Stimulated activated naive B cell treated with anti-CD40 and anti-IgM and Interleukin-4, amounts not matched to agents 10 μg/mL and 1 μg/mL and 100 μg/mL, for 72 hours (primary cell): ENCODE results near the gene GFI1.

ENCODE experiments used
- ATAC-seq, 2 donors: fragments of 150-1000 bp; cut with Tn5 transposase; replicated peaks; 2 replicates each; pipeline ENCODE4 v1.10.0; 2021; ENCODE audit warnings: moderate library complexity in 1 of 2
- DNase-seq: peaks from one replicate; pipeline ENCODE4 v3.0.0; 2021
- H3K27ac Mint-ChIP-seq: one replicate; pipeline ENCODE4 v1.8.0; 2022; ENCODE audit warnings: mild to moderate bottlenecking, mixed read lengths
- H3K27me3 Mint-ChIP-seq, 2 donors: one replicate each; pipeline ENCODE4 v1.8.0; 2022; ENCODE audit warnings: mixed read lengths in 2 of 2
- H3K36me3 Mint-ChIP-seq, 2 donors: one replicate each; pipeline ENCODE4 v1.8.0; 2022; ENCODE audit warnings: mixed read lengths in 2 of 2, mild to moderate bottlenecking in 1 of 2
- H3K4me1 Mint-ChIP-seq, 2 donors: one replicate each; pipeline ENCODE4 v1.8.0; 2022; ENCODE audit warnings: mixed read lengths in 2 of 2, mild to moderate bottlenecking in 1 of 2
- H3K4me3 Mint-ChIP-seq, 2 donors: one replicate each; pipeline ENCODE4 v1.8.0; 2022; ENCODE audit warnings: mild to moderate bottlenecking in 2 of 2, mixed read lengths in 2 of 2, moderate library complexity in 1 of 2
- H3K9me3 Mint-ChIP-seq, 2 donors: one replicate each; pipeline ENCODE4 v1.8.0; 2022; ENCODE audit warnings: mixed read lengths in 2 of 2, mild to moderate bottlenecking in 1 of 2

The GFI1 gene

GRCh38 chr1:92503043-92503925 is 16.6 kb upstream of the GFI1 start:
- Mint-ChIP-seq H3K27me3 (no peaks in the 10 kb centered on the region), H3K4me1 (peaks cover 20 to 37% of the 10 kb centered on the region in 2 donors), H3K4me3 (no peak overlapping the region), H3K9me3 (peaks cover 0 to 2% of the 10 kb centered on the region in 2 donors), H3K27ac (peak overlapping the region; percentile 42), H3K36me3 (peaks cover 0 to 2% of the 10 kb centered on the region in 2 donors)
- ATAC-seq (peak; percentile 69 to 73), DNase-seq (no peak)

GRCh38 chr1:92502247-92502646 is 15.5 kb upstream of the GFI1 start:
- peaks cover 0 to 2% of the 10 kb centered on the region in 2 donors for H3K36me3 Mint-ChIP-seq
- H3K27ac Mint-ChIP-seq = no peak overlapping the region
- ATAC-seq = peak; percentile 31 to 51

DNA sequence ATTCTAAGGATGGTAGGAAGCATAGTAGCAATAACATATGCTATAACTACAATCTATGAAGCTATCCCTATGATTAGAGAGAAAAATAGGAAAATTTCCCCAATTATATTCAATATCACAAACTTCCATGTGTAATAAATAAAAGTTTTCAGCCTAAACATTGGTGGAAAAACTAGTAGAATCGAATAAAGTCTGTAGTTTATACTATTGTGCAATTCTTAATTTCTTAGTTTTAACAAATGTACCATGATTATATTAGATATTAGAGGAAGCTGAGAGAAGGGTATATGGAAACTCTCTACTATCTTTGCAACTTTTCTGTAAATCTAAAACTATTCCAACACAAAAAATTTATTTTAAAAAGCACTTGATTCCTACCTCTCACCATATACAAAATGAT is 13.8 kb upstream of the GFI1 start:
- H3K4me3 Mint-ChIP-seq = no peak overlapping the region
- H3K9me3 Mint-ChIP-seq = no peaks in the 10 kb centered on the region
- no peaks in the 10 kb centered on the region for H3K36me3 Mint-ChIP-seq

More at GRCh38 chr1:92502247-92502646, 15.5 kb upstream of the GFI1 start:
- Mint-ChIP-seq H3K9me3 (peaks cover 0 to 2% of the 10 kb centered on the region in 2 donors), H3K27me3 (no peaks in the 10 kb centered on the region), H3K4me3 (no peak overlapping the region), H3K4me1 (peaks cover 20 to 37% of the 10 kb centered on the region in 2 donors)
- DNase-seq = no peak

DNA sequence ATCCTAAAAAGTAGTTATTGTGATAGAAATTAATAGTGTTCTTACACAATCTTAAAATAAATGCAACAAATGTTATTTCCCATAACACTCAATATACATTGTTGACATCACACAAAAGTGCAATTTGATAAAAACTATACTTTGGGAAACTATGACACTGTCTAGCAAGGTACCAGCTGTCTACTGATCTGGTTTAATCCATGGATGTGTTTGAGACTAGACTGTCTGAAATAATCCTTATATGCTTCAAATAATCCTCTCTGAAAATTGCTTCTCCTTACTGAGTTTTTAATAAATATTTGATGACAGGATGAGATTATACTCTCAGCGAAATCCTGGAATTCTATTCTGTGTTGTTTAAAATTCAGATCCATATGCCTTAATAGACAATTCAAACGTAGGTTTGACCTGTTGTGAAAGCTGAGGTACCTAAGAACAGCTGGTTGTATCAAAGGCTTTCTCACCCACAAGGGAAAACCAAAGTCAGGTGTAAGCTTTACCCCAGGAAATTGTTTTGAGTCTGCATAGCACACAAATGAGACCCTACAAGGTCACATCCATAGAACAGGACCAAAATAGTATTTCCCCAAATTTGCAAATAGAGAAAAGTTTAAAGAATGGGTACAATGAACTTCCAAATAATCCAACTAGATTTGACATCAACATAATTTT is 8.8 kb upstream of the GFI1 start:
- Mint-ChIP-seq H3K27me3 (no peaks in the 10 kb centered on the region), H3K4me1 (no peaks in the 10 kb centered on the region), H3K4me3 (no peak overlapping the region), H3K27ac (no peak overlapping the region), H3K36me3 (peaks cover 0 to 2% of the 10 kb centered on the region in 2 donors), H3K9me3 (no peaks in the 10 kb centered on the region)
- DNase-seq (no peak), ATAC-seq (no peak)

More for the DNA sequence above, 13.8 kb upstream of the GFI1 start:
- ATAC-seq (no peak), DNase-seq (no peak)
- peaks cover 20 to 37% of the 10 kb centered on the region in 2 donors for H3K4me1 Mint-ChIP-seq
- H3K27me3 Mint-ChIP-seq = no peaks in the 10 kb centered on the region
- no peak overlapping the region for H3K27ac Mint-ChIP-seq

DNA sequence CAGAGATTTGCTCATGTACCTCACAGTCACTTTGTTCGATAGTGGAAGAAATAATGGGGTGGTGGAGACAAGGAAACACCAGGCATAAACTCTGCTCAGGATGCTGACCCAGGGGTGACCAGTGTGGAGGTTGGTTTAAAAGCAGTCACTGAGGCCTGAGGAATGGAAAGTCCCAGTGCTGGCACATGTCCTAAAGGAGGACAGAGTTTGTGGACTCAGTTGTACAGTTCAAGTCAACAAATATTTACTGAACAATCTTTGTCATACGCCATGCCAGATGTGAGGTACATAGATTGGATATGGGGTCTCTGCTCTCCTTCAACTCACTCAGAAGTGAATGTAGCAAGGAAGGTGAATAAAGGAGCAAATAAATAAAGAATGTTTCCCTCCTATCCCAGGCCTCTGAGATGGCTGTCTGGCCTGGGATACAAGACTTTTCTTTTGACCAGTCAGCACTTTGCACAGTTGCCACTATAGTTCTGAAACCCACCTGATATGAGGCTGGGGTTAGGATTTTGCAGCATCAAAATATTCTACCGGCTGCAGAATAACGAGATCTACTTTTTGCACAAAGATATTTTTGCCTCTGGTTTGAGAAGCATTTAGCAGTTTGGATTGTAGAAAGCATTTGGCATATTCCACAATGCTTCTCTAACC is 7.9 kb upstream of the GFI1 start:
- no peak for DNase-seq
- Mint-ChIP-seq H3K27me3 (no peaks in the 10 kb centered on the region), H3K9me3 (no peaks in the 10 kb centered on the region), H3K4me1 (no peaks in the 10 kb centered on the region), H3K36me3 (peaks cover 0 to 2% of the 10 kb centered on the region in 2 donors), H3K4me3 (no peak overlapping the region), H3K27ac (no peak overlapping the region)
- ATAC-seq = no peak

- DNase-seq = no peak
- no peak for ATAC-seq
- peaks cover 0 to 7% of the 10 kb centered on the region in 2 donors for H3K27me3 Mint-ChIP-seq
- no peaks in the 10 kb centered on the region for H3K9me3 Mint-ChIP-seq
- no peak overlapping the region for H3K27ac Mint-ChIP-seq
- H3K4me1 Mint-ChIP-seq = no peaks in the 10 kb centered on the region
- no peak overlapping the region for H3K4me3 Mint-ChIP-seq
- H3K36me3 Mint-ChIP-seq = peaks cover 0 to 2% of the 10 kb centered on the region in 2 donors
Observed at GRCh38 chr1:92493139-92493538, 6.4 kb upstream of the GFI1 start.

- DNase-seq = no peak
- Mint-ChIP-seq H3K4me3 (no peak overlapping the region), H3K36me3 (peaks cover 7 to 8% of the 10 kb centered on the region in 2 donors), H3K9me3 (no peaks in the 10 kb centered on the region), H3K4me1 (peaks cover 8 to 12% of the 10 kb centered on the region in 2 donors), H3K27me3 (peaks cover 6 to 14% of the 10 kb centered on the region in 2 donors), H3K27ac (no peak overlapping the region)
- no peak for ATAC-seq
Observed at GRCh38 chr1:92488832-92489231, 2.1 kb upstream of the GFI1 start.

- H3K36me3 Mint-ChIP-seq = peaks cover 8 to 9% of the 10 kb centered on the region in 2 donors
- H3K9me3 Mint-ChIP-seq = no peaks in the 10 kb centered on the region
- ATAC-seq (no peak), DNase-seq (no peak)
- no peak overlapping the region for H3K27ac Mint-ChIP-seq
- peaks cover 11 to 12% of the 10 kb centered on the region in 2 donors for H3K4me1 Mint-ChIP-seq
- no peak overlapping the region for H3K4me3 Mint-ChIP-seq
- H3K27me3 Mint-ChIP-seq = peaks cover 6 to 15% of the 10 kb centered on the region in 2 donors
Observed at GRCh38 chr1:92488416-92488815, 1.7 kb upstream of the GFI1 start.

DNA sequence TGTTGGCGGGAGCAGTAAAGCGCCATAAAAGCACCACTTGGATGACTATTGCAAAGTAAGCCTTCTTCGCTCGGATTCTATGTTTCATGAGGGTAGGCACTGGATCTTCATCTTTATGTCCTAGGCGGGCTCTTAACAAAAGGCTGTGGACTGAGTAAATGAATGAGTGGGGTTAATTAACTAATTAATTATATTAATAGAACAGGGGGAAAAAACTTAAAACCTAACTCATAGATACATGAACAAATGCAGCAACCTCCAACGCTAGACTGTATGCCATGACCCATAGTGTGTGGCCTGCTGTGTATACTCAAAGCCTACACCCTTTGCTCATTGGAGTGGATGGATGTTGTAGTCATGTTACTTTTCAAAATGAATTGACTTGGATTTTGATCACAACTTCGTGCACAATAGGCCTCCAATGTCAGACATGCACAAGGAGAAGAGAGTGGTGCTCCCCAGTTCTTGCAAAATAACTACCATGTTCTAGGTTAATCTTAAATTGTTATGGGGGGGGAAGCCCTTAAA is 417 bp upstream of the GFI1 start:
- peaks cover 13 to 19% of the 10 kb centered on the region in 2 donors for H3K27me3 Mint-ChIP-seq
- ATAC-seq (no peak), DNase-seq (no peak)
- H3K27ac Mint-ChIP-seq = peak overlapping the region; percentile 71
- H3K4me3 Mint-ChIP-seq = peak overlapping the region; percentile 73 to 99
- no peaks in the 10 kb centered on the region for H3K9me3 Mint-ChIP-seq
- peaks cover 23% of the 10 kb centered on the region in 2 donors for H3K4me1 Mint-ChIP-seq
- H3K36me3 Mint-ChIP-seq = peaks cover 20 to 22% of the 10 kb centered on the region in 2 donors

- Mint-ChIP-seq H3K27me3 (peaks cover 19 to 21% of the 10 kb centered on the region in 2 donors), H3K4me1 (peaks cover 23 to 30% of the 10 kb centered on the region in 2 donors), H3K27ac (peak overlapping the region; percentile 96), H3K9me3 (no peaks in the 10 kb centered on the region), H3K4me3 (peak overlapping the region; percentile 91 to 99), H3K36me3 (peaks cover 30 to 34% of the 10 kb centered on the region in 2 donors)
- DNase-seq = peak; percentile 85
- peak; percentile 59 to 63 for ATAC-seq
Observed at GRCh38 chr1:92485381-92486250, 1.1 kb downstream of the GFI1 start.

DNA sequence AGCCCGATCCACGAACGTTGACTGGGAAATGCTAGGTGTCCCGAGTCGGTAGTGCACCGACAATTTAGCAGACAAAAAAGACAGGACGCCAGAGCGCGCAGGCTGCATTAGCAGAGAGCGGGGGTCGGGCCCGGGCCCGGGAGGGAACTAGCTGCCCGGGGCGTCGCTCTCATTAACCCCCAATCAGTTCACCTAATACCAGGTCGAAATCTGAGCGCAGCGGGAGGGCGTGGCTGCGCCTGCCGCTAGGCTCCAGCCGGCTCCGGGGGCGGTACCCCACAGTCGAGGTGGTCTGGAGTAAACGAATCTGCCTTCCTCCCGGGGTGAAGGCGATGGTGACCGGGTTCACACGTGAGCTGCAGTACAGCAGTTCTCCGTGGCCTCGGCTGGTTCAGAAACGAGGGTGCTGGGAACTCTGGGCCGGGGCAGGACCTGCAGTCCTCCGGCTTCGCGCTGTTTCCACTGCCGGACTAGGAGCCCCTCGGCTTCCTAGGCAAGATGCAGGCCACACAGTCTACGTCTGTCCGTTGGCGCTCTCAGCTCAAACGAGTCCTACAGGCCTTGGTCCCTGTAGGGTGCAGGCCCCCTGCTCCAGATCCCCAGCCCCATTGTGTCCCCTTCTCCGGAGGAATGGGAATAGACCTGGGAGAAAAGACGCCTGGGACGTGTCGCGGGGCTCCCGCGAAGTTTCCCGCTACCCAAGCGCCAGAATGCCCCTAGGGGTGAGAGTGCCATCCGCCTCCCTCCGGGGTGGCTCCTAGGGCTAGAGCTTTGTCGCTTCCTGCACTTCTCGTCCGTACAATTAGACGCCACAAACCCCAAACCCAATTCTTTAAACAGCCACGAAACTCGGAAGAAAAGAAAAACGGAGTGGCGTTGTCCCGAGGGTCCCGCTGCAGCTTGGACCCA is 2.0 kb downstream of the GFI1 start:
- peak; percentile 26 to 29 for ATAC-seq
- peaks cover 19 to 26% of the 10 kb centered on the region in 2 donors for H3K27me3 Mint-ChIP-seq
- H3K9me3 Mint-ChIP-seq = no peaks in the 10 kb centered on the region
- DNase-seq = peak; percentile 43
- H3K4me1 Mint-ChIP-seq = peaks cover 23 to 35% of the 10 kb centered on the region in 2 donors
- H3K27ac Mint-ChIP-seq = peak overlapping the region; percentile 93
- peaks cover 36 to 40% of the 10 kb centered on the region in 2 donors for H3K36me3 Mint-ChIP-seq
- H3K4me3 Mint-ChIP-seq = peak overlapping the region; percentile 91 to 99

DNA sequence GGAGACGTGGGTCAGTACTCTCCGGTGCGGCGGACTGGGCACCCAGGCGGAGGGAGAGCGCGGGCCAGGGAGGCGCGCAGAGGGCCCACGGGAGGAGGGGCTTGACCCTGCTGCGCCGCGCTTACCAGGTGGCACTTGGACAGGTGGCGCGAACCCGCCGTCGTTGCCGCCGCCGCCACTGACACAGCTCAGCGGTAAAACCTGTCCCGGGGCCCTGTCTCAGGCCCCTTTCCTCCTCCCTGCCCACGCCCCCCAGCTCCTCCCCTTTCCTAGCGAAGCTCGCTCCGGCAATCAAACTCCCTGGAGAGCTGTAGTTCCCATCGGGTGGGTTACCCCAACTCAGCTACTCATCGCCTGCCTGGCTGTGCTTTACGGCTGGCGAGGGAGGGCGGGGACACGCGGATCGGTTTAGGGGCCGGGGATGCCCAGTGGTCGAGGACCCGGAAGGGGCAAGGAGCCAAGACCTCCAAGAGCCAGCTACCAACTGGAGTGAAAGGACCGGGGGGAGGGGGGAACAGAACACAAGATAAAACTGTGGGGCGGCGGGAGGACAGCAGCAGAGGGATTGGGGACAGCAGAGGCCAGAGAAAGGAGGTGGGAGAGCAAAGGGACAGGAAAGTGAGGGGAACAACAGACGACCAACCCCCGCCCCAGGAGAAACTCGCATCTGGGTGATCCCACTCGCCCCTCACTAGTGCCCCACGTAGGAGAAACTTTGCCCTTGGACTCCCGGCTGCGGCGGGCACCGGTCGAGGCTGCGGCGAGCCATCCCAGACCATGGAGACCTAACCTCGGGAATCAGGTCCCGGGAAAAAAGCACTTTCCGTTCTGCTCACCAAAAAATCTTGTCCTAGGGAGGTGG is 2.9 kb downstream of the GFI1 start:
- Mint-ChIP-seq H3K9me3 (peaks cover 0 to 1% of the 10 kb centered on the region in 2 donors), H3K27me3 (peaks cover 14 to 28% of the 10 kb centered on the region in 2 donors), H3K27ac (peak overlapping the region; percentile 93), H3K36me3 (peaks cover 45 to 48% of the 10 kb centered on the region in 2 donors), H3K4me3 (peak overlapping the region; percentile 91 to 99), H3K4me1 (peaks cover 29 to 43% of the 10 kb centered on the region in 2 donors)
- ATAC-seq (peak; percentile 10 to 15), DNase-seq (peak; percentile 63)
